GM04503 (cell line): ENCODE measurements around the gene MIS18BP1.
"Not testable (repeated sequence)": the region's sequence is repeated elsewhere in the genome, so short reads cannot be mapped to it uniquely, and the experiment has no call there.

Experiments
- DNase-seq: peaks from one replicate; pipeline ENCODE4 v3.0.0-alpha.2; 2012; ENCODE audit warnings: low read depth

MIS18BP1 gene

GRCh38 chr14:45246151-45246550 is 6.9 kb downstream of the MIS18BP1 start:
- no peak for DNase-seq

GRCh38 chr14:45242706-45243105 is 10.3 kb downstream of the MIS18BP1 start:
- DNase-seq, result no peak

- no peak for DNase-seq
Measured at GRCh38 chr14:45238988-45239387, 14.0 kb downstream of the MIS18BP1 start.

GRCh38 chr14:45227566-45227965 is 25.4 kb downstream of the MIS18BP1 start:
- DNase-seq, result no peak

- DNase-seq, result no peak
Measured at GRCh38 chr14:45222485-45223262, 30.3 kb downstream of the MIS18BP1 start.

GRCh38 chr14:45214341-45214740 is 38.7 kb downstream of the MIS18BP1 start:
- not testable (repeated sequence) for DNase-seq

- not testable (repeated sequence) for DNase-seq
Measured at GRCh38 chr14:45213716-45214115, 39.3 kb downstream of the MIS18BP1 start.

GRCh38 chr14:45212231-45212630 is 40.8 kb downstream of the MIS18BP1 start:
- no peak for DNase-seq

- DNase-seq, result no peak
Measured at GRCh38 chr14:45211295-45211694, 41.7 kb downstream of the MIS18BP1 start.

GRCh38 chr14:45210159-45210558 is 42.8 kb downstream of the MIS18BP1 start:
- DNase-seq, result no peak

GRCh38 chr14:45204241-45204640 is 48.8 kb downstream of the MIS18BP1 start:
- DNase-seq, result no peak

- no peak for DNase-seq
Measured at GRCh38 chr14:45201905-45202304, 51.1 kb downstream of the MIS18BP1 start.

- peak; percentile 59 for DNase-seq
Measured at GRCh38 chr14:45199230-45199629, 53.8 kb downstream of the MIS18BP1 start.

GRCh38 chr14:45198551-45198950 is 54.5 kb downstream of the MIS18BP1 start:
- DNase-seq, result peak; percentile 27

- DNase-seq, result no peak
Measured at GRCh38 chr14:45194964-45195363, 58.0 kb downstream of the MIS18BP1 start.

GRCh38 chr14:45185100-45185814 is 67.7 kb downstream of the MIS18BP1 start:
- DNase-seq, result no peak

GRCh38 chr14:45181806-45182205 is 71.2 kb downstream of the MIS18BP1 start:
- no peak for DNase-seq

GRCh38 chr14:45181329-45181728 is 71.7 kb downstream of the MIS18BP1 start:
- no peak for DNase-seq

GRCh38 chr14:45177076-45177475 is 75.9 kb downstream of the MIS18BP1 start:
- DNase-seq, result peak; percentile 41

GRCh38 chr14:45169906-45170305 is 83.1 kb downstream of the MIS18BP1 start:
- no peak for DNase-seq

GRCh38 chr14:45156067-45156466 is 96.9 kb downstream of the MIS18BP1 start:
- DNase-seq, result no peak
